GM23338 (cell line): ENCODE results near the gene PTPRO. TPM values are rescaled to one million over a fixed set of nuclear protein-coding genes. Genes with fewer than 3 reads are reported as not detected.

ENCODE experiments used
- ATAC-seq: fragments of 200-7000 bp; cut with Tn5 transposase; 3 replicates; pipeline ENCODE4 v1.9.1; 2020
- DNase-seq: peaks from one replicate; pipeline ENCODE4 v3.0.0-alpha.2; 2015; ENCODE audit warnings: low spot score
- H2AFZ ChIP-seq: fragments of 200-600 bp; sonication (generic); 2 replicates; pipeline ENCODE4 v1.8.0; 2016; ENCODE audit warnings: antibody characterized with exemption, mild to moderate bottlenecking, moderate library complexity
- H3F3A ChIP-seq: fragments of 200-600 bp; sonication (generic); replicated peaks from 2 replicates; pipeline ENCODE4 v1.8.0; 2017; ENCODE audit warnings: antibody characterized with exemption, mixed run types, low read depth
- H3K27ac ChIP-seq: fragments of 200-600 bp; sonication (generic); 2 replicates; pipeline ENCODE4 v1.6.1; 2016; ENCODE audit warnings: low read depth
- H3K27me3 ChIP-seq: fragments of 200-600 bp; sonication (generic); 2 replicates; pipeline ENCODE4 v1.8.0; 2016; ENCODE audit warnings: mild to moderate bottlenecking, mixed run types, moderate library complexity; ENCODE audit not compliant: insufficient read depth
- H3K36me3 ChIP-seq: fragments of 200-600 bp; sonication (generic); 2 replicates; pipeline ENCODE4 v1.8.0; 2016; ENCODE audit warnings: mild to moderate bottlenecking; ENCODE audit not compliant: insufficient read depth
- H3K4me1 ChIP-seq: fragments of 200-600 bp; sonication (generic); 2 replicates; pipeline ENCODE4 v1.8.0; 2016; ENCODE audit warnings: mild to moderate bottlenecking, moderate library complexity; ENCODE audit not compliant: insufficient read depth
- H3K4me2 ChIP-seq: fragments of 200-600 bp; sonication (generic); 2 replicates; pipeline ENCODE4 v1.7.1; 2017; ENCODE audit warnings: mixed run types
- H3K4me3 ChIP-seq: fragments of 200-600 bp; sonication (generic); 2 replicates; pipeline ENCODE4 v1.6.1; 2016; ENCODE audit warnings: mixed run types
- H3K79me2 ChIP-seq: fragments of 200-600 bp; sonication (generic); replicated peaks from 2 replicates; pipeline ENCODE4 v1.8.0; 2017; ENCODE audit warnings: mild to moderate bottlenecking; ENCODE audit not compliant: insufficient read depth
- H3K9me2 ChIP-seq: fragments of 200-600 bp; sonication (generic); 2 replicates; pipeline ENCODE4 v1.8.0; 2017; ENCODE audit not compliant: insufficient read depth
- H4K20me1 ChIP-seq: fragments of 200-600 bp; sonication (generic); replicated peaks from 2 replicates; pipeline ENCODE4 v1.8.0; 2017; ENCODE audit warnings: mild to moderate bottlenecking; ENCODE audit not compliant: insufficient read depth
- H3K27ac Mint-ChIP-seq: 2 replicates; pipeline ENCODE4 v1.8.0; 2020; ENCODE audit warnings: inconsistent platforms, mild to moderate bottlenecking, moderate library complexity, mixed read lengths
- H3K27me3 Mint-ChIP-seq: 3 replicates; pipeline ENCODE4 v1.8.0; 2022; ENCODE audit warnings: low read depth, mild to moderate bottlenecking, moderate library complexity, mixed read lengths, inconsistent platforms; ENCODE audit not compliant: insufficient read depth, poor library complexity
- H3K36me3 Mint-ChIP-seq: 3 replicates; pipeline ENCODE4 v1.8.0; 2021; ENCODE audit warnings: low read depth, mild to moderate bottlenecking, inconsistent platforms, moderate library complexity, mixed read lengths
- H3K4me1 Mint-ChIP-seq: 3 replicates; pipeline ENCODE4 v1.8.0; 2020; ENCODE audit warnings: mild to moderate bottlenecking, inconsistent platforms, mixed read lengths
- H3K4me3 Mint-ChIP-seq: 3 replicates; pipeline ENCODE4 v1.8.0; 2021; ENCODE audit warnings: moderate library complexity, mild to moderate bottlenecking, inconsistent platforms, mixed read lengths
- H3K9me3 Mint-ChIP-seq: 3 replicates; pipeline ENCODE4 v1.8.0; 2020; ENCODE audit warnings: moderate library complexity, mild to moderate bottlenecking, inconsistent platforms, mixed read lengths
- CREB1 ChIP-seq: fragments of 250-450 bp; sonication (Bioruptor Pico); IDR thresholded peaks from 2 replicates; pipeline ENCODE4 v1.5.0; 2020; ENCODE audit warnings: low read depth, mild to moderate bottlenecking, moderate library complexity
- EZH2 ChIP-seq: fragments of 200-600 bp; sonication (generic); IDR thresholded peaks from one replicate; pipeline ENCODE4 v1.8.0; 2017; ENCODE audit warnings: antibody characterized with exemption, mild to moderate bottlenecking, low read depth; ENCODE audit not compliant: unreplicated experiment
- EZH2phosphoT487 ChIP-seq: fragments of 200-600 bp; sonication (generic); IDR thresholded peaks from one replicate; pipeline ENCODE4 v1.8.1; 2018; ENCODE audit warnings: antibody characterized with exemption; ENCODE audit not compliant: unreplicated experiment
- JUNB ChIP-seq: IDR thresholded peaks from one replicate; pipeline ENCODE4 v1.6.1; 2016; ENCODE audit warnings: antibody characterized with exemption; ENCODE audit not compliant: unreplicated experiment
- NANOG ChIP-seq: IDR thresholded peaks from 2 replicates; pipeline ENCODE4 v1.6.1; 2016; ENCODE audit warnings: antibody characterized with exemption, borderline replicate concordance
- POLR2AphosphoS5 ChIP-seq: IDR thresholded peaks from 2 replicates; pipeline ENCODE4 v1.6.1; 2016; ENCODE audit warnings: antibody characterized with exemption, low read depth
- STAT1 ChIP-seq: IDR thresholded peaks from one replicate; pipeline ENCODE4 v1.6.1; 2016; ENCODE audit warnings: antibody characterized with exemption; ENCODE audit not compliant: unreplicated experiment
- ZNF331 ChIP-seq: fragments of 250-450 bp; sonication (Bioruptor Pico); IDR thresholded peaks from 2 replicates; pipeline ENCODE4 v1.5.0; 2020; ENCODE audit warnings: low read depth, mild to moderate bottlenecking, moderate library complexity
- polyA plus RNA-seq: library from polyadenylated mRNA; unstranded; fragments of >200 nt; fragmentation: Nextera tagmentation; extraction: Ambion mirVana; gene quantifications from 2 replicates; pipeline ENCODE4 v1.2.1, GENCODE V29; 2016
- total RNA-seq: library from RNA; depleted of rRNA; stranded (reverse); fragments of >200 nt; shearing (Covaris generic); gene quantifications from 2 replicates; pipeline ENCODE4 v1.2.3, GENCODE V29; 2014
- TF ChIP-seq, protein P1 (sequence below), 2 experiments: fragments of 200-600 bp in 1 of 2; sonication (generic) in 1 of 2; conservative IDR thresholded peaks; 2 replicates each; pipeline versions ENCODE4 v1.5.1 to v1.6.1; 2016 to 2017; ENCODE audit warnings: antibody characterized with exemption in 2 of 2, low read depth in 2 of 2, mild to moderate bottlenecking in 2 of 2, moderate library complexity in 1 of 2
- TF ChIP-seq, protein P2 (sequence below): fragments of 250-450 bp; sonication (Bioruptor Pico); IDR thresholded peaks from 2 replicates; pipeline ENCODE4 v1.5.0; 2020; ENCODE audit warnings: mild to moderate bottlenecking, moderate library complexity

PTPRO gene
- total and polyA plus RNA-seq, 2 experiments from 2014 or later = 1.4 to 1.5 TPM

DNA sequence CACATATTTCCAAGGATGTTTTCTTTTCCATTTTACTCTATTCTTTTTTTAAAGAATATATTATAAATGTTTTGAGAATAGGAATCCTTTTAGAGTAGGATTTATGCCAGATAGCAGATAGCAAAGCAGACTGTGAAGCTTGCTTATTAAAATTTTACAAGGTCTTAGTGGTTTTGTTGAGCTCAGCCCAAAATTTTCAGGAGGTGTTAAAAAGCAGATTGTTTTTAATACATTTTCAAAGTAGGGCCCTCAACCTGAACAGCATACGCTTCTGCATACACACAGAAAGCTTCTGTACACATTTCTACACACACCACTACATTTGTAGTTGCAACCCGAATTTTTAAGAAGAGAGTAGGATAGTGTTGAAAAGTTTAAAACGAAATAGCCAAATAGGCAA is 315.9 kb downstream of the PTPRO start:
- no peak overlapping the region for H2AFZ ChIP-seq
- Mint-ChIP-seq H3K4me3 (no peak overlapping the region), H3K27me3 (peaks cover 1% of the 10 kb centered on the region), H3K9me3 (no peaks in the 10 kb centered on the region), H3K4me1 (peaks cover 9% of the 10 kb centered on the region), H3K36me3 (no peaks in the 10 kb centered on the region), H3K27ac (no peak overlapping the region)
- no peaks in the 10 kb centered on the region for H3F3A ChIP-seq
- H4K20me1 ChIP-seq = no peaks in the 10 kb centered on the region
- no peak overlapping the region for H3K27ac ChIP-seq
- no peaks in the 10 kb centered on the region for H3K79me2 ChIP-seq
- no peaks in the 10 kb centered on the region for H3K9me2 ChIP-seq
- no peak for DNase-seq
- TF ChIP-seq EZH2 (no peak), JUNB (no peak), ZNF331 (no peak)
- H3K4me3 ChIP-seq = no peak overlapping the region
- no peak overlapping the region for H3K4me2 ChIP-seq
- no peaks in the 10 kb centered on the region for H3K27me3 ChIP-seq
- ATAC-seq = no peak
- H3K36me3 ChIP-seq = no peaks in the 10 kb centered on the region
- H3K4me1 ChIP-seq = peaks cover 9% of the 10 kb centered on the region

DNA sequence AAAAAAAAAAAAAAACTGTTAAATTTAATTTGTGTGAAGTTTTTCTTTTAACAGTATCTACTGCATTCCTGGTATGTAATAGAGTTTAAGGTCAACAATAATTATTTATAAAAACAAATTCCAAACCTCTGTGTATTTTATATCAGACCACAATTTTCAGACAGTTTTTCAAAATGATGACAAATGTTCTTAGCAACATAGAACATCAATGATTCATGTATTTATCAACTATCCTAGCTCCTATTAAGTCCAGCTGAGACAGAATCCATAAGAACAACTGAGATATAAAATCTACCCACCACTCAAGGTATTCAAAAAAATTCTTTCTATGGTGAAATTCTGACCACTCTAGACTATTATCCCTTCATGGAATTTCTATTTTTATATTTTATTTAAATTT is 322.4 kb downstream of the PTPRO start:
- no peaks in the 10 kb centered on the region for H4K20me1 ChIP-seq
- H3K4me2 ChIP-seq = no peak overlapping the region
- Mint-ChIP-seq H3K9me3 (no peaks in the 10 kb centered on the region), H3K36me3 (no peaks in the 10 kb centered on the region; the same call in 2 of the 3 replicates), H3K27ac (no peak overlapping the region), H3K4me3 (no peak overlapping the region), H3K4me1 (no peaks in the 10 kb centered on the region), H3K27me3 (peaks cover 1% of the 10 kb centered on the region)
- H3K27me3 ChIP-seq = no peaks in the 10 kb centered on the region
- ATAC-seq (no peak), DNase-seq (no peak)
- H3K36me3 ChIP-seq = no peaks in the 10 kb centered on the region
- H3K27ac ChIP-seq = no peak overlapping the region
- H3K4me1 ChIP-seq = no peaks in the 10 kb centered on the region
- no peak overlapping the region for H3K4me3 ChIP-seq
- no peak overlapping the region for H2AFZ ChIP-seq
- TF ChIP-seq NANOG = no peak
- no peaks in the 10 kb centered on the region for H3K9me2 ChIP-seq
- no peaks in the 10 kb centered on the region for H3K79me2 ChIP-seq
- no peaks in the 10 kb centered on the region for H3F3A ChIP-seq

DNA sequence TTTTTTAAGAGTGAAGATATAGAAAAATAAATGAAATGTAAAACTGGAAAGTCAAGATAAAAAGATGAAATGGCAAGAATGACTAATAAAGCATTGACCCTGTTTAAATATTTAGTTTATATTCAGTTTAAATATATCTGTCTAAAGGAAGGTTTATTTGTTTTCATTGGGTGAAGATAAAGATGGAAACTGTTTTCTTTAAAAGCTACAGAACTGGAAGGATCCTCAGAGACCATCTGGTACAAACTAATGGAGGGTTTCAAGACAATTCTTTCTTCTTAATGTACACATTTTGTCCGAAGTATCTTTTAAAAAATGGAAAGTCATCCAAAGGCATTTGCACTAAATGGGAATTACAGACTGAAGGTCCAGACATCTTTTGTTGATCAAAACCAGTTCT is 324.3 kb downstream of the PTPRO start:
- H3K27me3 Mint-ChIP-seq = no peaks in the 10 kb centered on the region
- no peak for TF ChIP-seq EZH2phosphoT487
- TF ChIP-seq CREB1 (CRISPR knock-in tag) = no peak
- TF ChIP-seq STAT1 = no peak
- TF ChIP-seq, protein P1, sequence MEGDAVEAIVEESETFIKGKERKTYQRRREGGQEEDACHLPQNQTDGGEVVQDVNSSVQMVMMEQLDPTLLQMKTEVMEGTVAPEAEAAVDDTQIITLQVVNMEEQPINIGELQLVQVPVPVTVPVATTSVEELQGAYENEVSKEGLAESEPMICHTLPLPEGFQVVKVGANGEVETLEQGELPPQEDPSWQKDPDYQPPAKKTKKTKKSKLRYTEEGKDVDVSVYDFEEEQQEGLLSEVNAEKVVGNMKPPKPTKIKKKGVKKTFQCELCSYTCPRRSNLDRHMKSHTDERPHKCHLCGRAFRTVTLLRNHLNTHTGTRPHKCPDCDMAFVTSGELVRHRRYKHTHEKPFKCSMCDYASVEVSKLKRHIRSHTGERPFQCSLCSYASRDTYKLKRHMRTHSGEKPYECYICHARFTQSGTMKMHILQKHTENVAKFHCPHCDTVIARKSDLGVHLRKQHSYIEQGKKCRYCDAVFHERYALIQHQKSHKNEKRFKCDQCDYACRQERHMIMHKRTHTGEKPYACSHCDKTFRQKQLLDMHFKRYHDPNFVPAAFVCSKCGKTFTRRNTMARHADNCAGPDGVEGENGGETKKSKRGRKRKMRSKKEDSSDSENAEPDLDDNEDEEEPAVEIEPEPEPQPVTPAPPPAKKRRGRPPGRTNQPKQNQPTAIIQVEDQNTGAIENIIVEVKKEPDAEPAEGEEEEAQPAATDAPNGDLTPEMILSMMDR (conservative IDR thresholded peaks at IDR 0.05; ENCODE audit: low read depth in 2 of 2) = no peak
- TF ChIP-seq JUNB = no peak
- no peak for TF ChIP-seq EZH2
- TF ChIP-seq, protein P2, sequence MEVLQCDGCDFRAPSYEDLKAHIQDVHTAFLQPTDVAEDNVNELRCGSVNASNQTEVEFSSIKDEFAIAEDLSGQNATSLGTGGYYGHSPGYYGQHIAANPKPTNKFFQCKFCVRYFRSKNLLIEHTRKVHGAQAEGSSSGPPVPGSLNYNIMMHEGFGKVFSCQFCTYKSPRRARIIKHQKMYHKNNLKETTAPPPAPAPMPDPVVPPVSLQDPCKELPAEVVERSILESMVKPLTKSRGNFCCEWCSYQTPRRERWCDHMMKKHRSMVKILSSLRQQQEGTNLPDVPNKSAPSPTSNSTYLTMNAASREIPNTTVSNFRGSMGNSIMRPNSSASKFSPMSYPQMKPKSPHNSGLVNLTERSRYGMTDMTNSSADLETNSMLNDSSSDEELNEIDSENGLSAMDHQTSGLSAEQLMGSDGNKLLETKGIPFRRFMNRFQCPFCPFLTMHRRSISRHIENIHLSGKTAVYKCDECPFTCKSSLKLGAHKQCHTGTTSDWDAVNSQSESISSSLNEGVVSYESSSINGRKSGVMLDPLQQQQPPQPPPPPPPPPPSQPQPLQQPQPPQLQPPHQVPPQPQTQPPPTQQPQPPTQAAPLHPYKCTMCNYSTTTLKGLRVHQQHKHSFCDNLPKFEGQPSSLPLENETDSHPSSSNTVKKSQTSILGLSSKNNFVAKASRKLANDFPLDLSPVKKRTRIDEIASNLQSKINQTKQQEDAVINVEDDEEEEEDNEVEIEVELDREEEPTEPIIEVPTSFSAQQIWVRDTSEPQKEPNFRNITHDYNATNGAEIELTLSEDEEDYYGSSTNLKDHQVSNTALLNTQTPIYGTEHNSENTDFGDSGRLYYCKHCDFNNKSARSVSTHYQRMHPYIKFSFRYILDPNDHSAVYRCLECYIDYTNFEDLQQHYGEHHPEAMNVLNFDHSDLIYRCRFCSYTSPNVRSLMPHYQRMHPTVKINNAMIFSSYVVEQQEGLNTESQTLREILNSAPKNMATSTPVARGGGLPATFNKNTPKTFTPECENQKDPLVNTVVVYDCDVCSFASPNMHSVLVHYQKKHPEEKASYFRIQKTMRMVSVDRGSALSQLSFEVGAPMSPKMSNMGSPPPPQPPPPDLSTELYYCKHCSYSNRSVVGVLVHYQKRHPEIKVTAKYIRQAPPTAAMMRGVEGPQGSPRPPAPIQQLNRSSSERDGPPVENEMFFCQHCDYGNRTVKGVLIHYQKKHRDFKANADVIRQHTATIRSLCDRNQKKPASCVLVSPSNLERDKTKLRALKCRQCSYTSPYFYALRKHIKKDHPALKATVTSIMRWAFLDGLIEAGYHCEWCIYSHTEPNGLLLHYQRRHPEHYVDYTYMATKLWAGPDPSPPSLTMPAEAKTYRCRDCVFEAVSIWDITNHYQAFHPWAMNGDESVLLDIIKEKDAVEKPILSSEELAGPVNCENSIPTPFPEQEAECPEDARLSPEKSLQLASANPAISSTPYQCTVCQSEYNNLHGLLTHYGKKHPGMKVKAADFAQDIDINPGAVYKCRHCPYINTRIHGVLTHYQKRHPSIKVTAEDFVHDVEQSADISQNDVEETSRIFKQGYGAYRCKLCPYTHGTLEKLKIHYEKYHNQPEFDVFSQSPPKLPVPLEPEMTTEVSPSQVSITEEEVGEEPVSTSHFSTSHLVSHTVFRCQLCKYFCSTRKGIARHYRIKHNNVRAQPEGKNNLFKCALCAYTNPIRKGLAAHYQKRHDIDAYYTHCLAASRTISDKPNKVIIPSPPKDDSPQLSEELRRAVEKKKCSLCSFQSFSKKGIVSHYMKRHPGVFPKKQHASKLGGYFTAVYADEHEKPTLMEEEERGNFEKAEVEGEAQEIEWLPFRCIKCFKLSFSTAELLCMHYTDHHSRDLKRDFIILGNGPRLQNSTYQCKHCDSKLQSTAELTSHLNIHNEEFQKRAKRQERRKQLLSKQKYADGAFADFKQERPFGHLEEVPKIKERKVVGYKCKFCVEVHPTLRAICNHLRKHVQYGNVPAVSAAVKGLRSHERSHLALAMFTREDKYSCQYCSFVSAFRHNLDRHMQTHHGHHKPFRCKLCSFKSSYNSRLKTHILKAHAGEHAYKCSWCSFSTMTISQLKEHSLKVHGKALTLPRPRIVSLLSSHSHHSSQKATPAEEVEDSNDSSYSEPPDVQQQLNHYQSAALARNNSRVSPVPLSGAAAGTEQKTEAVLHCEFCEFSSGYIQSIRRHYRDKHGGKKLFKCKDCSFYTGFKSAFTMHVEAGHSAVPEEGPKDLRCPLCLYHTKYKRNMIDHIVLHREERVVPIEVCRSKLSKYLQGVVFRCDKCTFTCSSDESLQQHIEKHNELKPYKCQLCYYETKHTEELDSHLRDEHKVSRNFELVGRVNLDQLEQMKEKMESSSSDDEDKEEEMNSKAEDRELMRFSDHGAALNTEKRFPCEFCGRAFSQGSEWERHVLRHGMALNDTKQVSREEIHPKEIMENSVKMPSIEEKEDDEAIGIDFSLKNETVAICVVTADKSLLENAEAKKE (CRISPR knock-in tag) = no peak
- TF ChIP-seq POLR2AphosphoS5 = no peak
- no peak for TF ChIP-seq ZNF331

More for the DNA sequence above, 324.3 kb downstream of the PTPRO start:
- Histone ChIP-seq H3K27me3 (no peaks in the 10 kb centered on the region), H2AFZ (no peak overlapping the region), H3K79me2 (no peaks in the 10 kb centered on the region), H3K36me3 (no peaks in the 10 kb centered on the region), H3K27ac (no peak overlapping the region), H4K20me1 (no peaks in the 10 kb centered on the region), H3K4me3 (no peak overlapping the region), H3K4me1 (no peaks in the 10 kb centered on the region), H3K4me2 (no peak overlapping the region), H3F3A (no peaks in the 10 kb centered on the region), H3K9me2 (no peaks in the 10 kb centered on the region)
- no peak for ATAC-seq
- no peak for DNase-seq
- no peaks in the 10 kb centered on the region; the same call in 2 of the 3 replicates for H3K36me3 Mint-ChIP-seq
- H3K27ac Mint-ChIP-seq = no peak overlapping the region
- H3K4me3 Mint-ChIP-seq = no peak overlapping the region
- peaks cover 6% of the 10 kb centered on the region; the same call in 1 of the 3 replicates for H3K4me1 Mint-ChIP-seq
- H3K9me3 Mint-ChIP-seq = no peaks in the 10 kb centered on the region
